Measurements from ENCODE around the gene FAM8A1.

FAM8A1 gene

DNA sequence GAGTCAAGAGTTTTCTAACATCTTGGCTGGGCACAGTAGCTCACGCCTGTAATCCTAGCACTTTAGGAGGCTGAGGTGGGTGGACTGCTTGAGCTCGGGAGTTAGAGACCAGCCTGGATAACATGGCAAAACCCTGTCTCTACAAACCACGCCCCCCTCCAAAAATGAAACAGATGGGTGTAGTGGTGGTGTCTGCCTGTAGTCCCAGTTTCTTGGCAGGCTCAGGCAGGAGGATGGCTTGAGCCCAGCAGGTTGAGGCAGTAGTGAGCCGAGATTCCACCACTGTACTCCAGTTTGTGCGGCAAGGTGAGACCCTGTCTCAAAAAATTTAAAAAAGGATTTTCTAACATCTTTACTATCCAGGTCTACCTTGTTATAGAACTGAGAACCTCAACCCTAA is 22.0 kb downstream of the FAM8A1 start:
- H3K4me3 ChIP-seq (ENCODE audit: low read depth, low read length): no peak overlapping the region
- in situ Hi-C loops (cut with HindIII; ENCODE audit: low sequenced_read_pairs): no loop called here
- DNase-seq (ENCODE audit: low read depth): no peak
- TF ChIP-seq, protein P1, sequence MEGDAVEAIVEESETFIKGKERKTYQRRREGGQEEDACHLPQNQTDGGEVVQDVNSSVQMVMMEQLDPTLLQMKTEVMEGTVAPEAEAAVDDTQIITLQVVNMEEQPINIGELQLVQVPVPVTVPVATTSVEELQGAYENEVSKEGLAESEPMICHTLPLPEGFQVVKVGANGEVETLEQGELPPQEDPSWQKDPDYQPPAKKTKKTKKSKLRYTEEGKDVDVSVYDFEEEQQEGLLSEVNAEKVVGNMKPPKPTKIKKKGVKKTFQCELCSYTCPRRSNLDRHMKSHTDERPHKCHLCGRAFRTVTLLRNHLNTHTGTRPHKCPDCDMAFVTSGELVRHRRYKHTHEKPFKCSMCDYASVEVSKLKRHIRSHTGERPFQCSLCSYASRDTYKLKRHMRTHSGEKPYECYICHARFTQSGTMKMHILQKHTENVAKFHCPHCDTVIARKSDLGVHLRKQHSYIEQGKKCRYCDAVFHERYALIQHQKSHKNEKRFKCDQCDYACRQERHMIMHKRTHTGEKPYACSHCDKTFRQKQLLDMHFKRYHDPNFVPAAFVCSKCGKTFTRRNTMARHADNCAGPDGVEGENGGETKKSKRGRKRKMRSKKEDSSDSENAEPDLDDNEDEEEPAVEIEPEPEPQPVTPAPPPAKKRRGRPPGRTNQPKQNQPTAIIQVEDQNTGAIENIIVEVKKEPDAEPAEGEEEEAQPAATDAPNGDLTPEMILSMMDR (IDR thresholded peaks at IDR 0.05; ENCODE audit: low read depth, low read length, missing control alignments): no peak

- in situ Hi-C loops (cut with HindIII; ENCODE audit: low sequenced_read_pairs): no loop called here
- TF ChIP-seq, protein P1 (IDR thresholded peaks at IDR 0.05; ENCODE audit: low read depth, low read length, missing control alignments): no peak
- no peak for DNase-seq (ENCODE audit: low read depth)
- H3K4me3 ChIP-seq (ENCODE audit: low read depth, low read length): no peak overlapping the region
These were observed 24.3 kb downstream of the FAM8A1 start for GRCh38 chr6:17624396-17624795.

GRCh38 chr6:17628873-17629272 is 28.8 kb downstream of the FAM8A1 start:
- DNase-seq (ENCODE audit: low read depth): no peak
- TF ChIP-seq, protein P1 (IDR thresholded peaks at IDR 0.05; ENCODE audit: low read depth, low read length, missing control alignments): no peak
- no peak overlapping the region for H3K4me3 ChIP-seq (ENCODE audit: low read depth, low read length)
- in situ Hi-C loops (cut with HindIII; ENCODE audit: low sequenced_read_pairs): no loop called here

- no peak overlapping the region for H3K4me3 ChIP-seq (ENCODE audit: low read depth, low read length)
- no peak for DNase-seq (ENCODE audit: low read depth)
- in situ Hi-C loops (cut with HindIII; ENCODE audit: low sequenced_read_pairs): no loop called here
- TF ChIP-seq, protein P1 (IDR thresholded peaks at IDR 0.05; ENCODE audit: low read depth, low read length, missing control alignments): no peak
These were observed 29.9 kb downstream of the FAM8A1 start for GRCh38 chr6:17629824-17630510.

DNA sequence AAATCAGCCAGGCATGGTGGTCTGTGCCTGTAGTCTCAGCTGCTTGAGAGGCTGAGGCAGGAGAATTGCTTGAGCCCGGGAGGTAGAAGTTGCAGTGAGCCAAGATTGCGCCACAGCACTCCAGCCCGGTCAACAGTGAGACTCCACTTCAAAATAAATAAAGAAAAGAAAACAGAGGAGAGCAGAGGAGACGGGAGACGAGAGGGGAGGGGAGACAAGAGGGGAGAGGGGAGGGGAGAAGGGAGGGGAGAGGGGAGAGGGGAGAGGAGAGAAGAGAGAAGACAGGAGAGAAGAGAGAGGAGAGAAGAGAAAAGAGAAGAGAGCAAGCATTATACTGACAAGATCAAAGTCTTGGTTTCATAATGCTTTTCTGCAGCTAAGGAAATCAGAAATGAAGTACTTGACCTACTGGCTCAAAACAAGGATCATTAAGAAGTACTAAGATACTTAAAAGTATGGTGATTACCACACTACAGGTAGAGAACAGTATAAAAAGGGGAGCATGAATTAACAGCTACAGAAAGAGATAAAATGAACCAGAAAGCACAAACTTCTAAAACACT is 30.5 kb downstream of the FAM8A1 start:
- no peak overlapping the region for H3K4me3 ChIP-seq (ENCODE audit: low read depth, low read length)
- TF ChIP-seq, protein P1 (IDR thresholded peaks at IDR 0.05; ENCODE audit: low read depth, low read length, missing control alignments): no peak
- in situ Hi-C loops (cut with HindIII; ENCODE audit: low sequenced_read_pairs): no loop called here
- no peak for DNase-seq (ENCODE audit: low read depth)

GRCh38 chr6:17632934-17633333 is 32.8 kb downstream of the FAM8A1 start:
- in situ Hi-C loops (cut with HindIII; ENCODE audit: low sequenced_read_pairs): no loop called here
- TF ChIP-seq, protein P1 (IDR thresholded peaks at IDR 0.05; ENCODE audit: low read depth, low read length, missing control alignments): no peak
- H3K4me3 ChIP-seq (ENCODE audit: low read depth, low read length): no peak overlapping the region
- DNase-seq (ENCODE audit: low read depth): no peak

All from astrocyte of the cerebellum (primary cell).